HG03039 (cell line): Measurements from ENCODE around the gene SVEP1.
"Not testable (repeated sequence)": the region's sequence is repeated elsewhere in the genome, so short reads cannot be mapped to it uniquely, and the experiment has no call there.

ENCODE experiments used
- ATAC-seq: cut with Tn5 transposase; IDR thresholded peaks from one replicate; pipeline ENCODE4 v1.9.1; 2021; ENCODE audit warnings: mild to moderate bottlenecking, moderate library complexity; ENCODE audit not compliant: unreplicated experiment

Gene SVEP1

GRCh38 chr9:110451726-110452125 lies 127.8 kb downstream of the SVEP1 start:
- ATAC-seq = no peak

- ATAC-seq = no peak
Observed at GRCh38 chr9:110447476-110447875, 132.1 kb downstream of the SVEP1 start.

- ATAC-seq = no peak
Observed at GRCh38 chr9:110446171-110446570, 133.4 kb downstream of the SVEP1 start.

GRCh38 chr9:110444911-110445310 lies 134.6 kb downstream of the SVEP1 start:
- no peak for ATAC-seq

- no peak for ATAC-seq
Observed at GRCh38 chr9:110443866-110444220, 135.7 kb downstream of the SVEP1 start.

GRCh38 chr9:110443146-110443865 lies 136.2 kb downstream of the SVEP1 start:
- no peak for ATAC-seq

GRCh38 chr9:110440796-110441195 lies 138.7 kb downstream of the SVEP1 start:
- ATAC-seq = no peak

- ATAC-seq = no peak
Observed at GRCh38 chr9:110440172-110440571, 139.4 kb downstream of the SVEP1 start.

- no peak for ATAC-seq
Observed at GRCh38 chr9:110432253-110432652, 147.3 kb downstream of the SVEP1 start.

GRCh38 chr9:110429453-110429852 lies 150.1 kb downstream of the SVEP1 start:
- ATAC-seq = no peak

- ATAC-seq = no peak
Observed at GRCh38 chr9:110427497-110428104, 151.9 kb downstream of the SVEP1 start.

GRCh38 chr9:110426052-110426709 lies 153.4 kb downstream of the SVEP1 start:
- no peak for ATAC-seq

- ATAC-seq = no peak
Observed at GRCh38 chr9:110414471-110414870, 165.1 kb downstream of the SVEP1 start.

- ATAC-seq = no peak
Observed at GRCh38 chr9:110410961-110411360, 168.6 kb downstream of the SVEP1 start.

- no peak for ATAC-seq
Observed at GRCh38 chr9:110408598-110408997, 170.9 kb downstream of the SVEP1 start.

- ATAC-seq = no peak
Observed at GRCh38 chr9:110405858-110406443, 173.6 kb downstream of the SVEP1 start.

GRCh38 chr9:110404473-110404872 lies 175.1 kb downstream of the SVEP1 start:
- no peak for ATAC-seq

GRCh38 chr9:110399983-110400382 lies 179.6 kb downstream of the SVEP1 start:
- no peak for ATAC-seq

GRCh38 chr9:110398992-110399391 lies 180.5 kb downstream of the SVEP1 start:
- not testable (repeated sequence) for ATAC-seq

- no peak for ATAC-seq
Observed at GRCh38 chr9:110391826-110392485, 187.6 kb downstream of the SVEP1 start.

GRCh38 chr9:110389148-110389750 lies 190.3 kb downstream of the SVEP1 start:
- no peak for ATAC-seq
